ENCODE measurements around the gene OR10AD1. TPM values are rescaled to one million over a fixed set of nuclear protein-coding genes. Genes with fewer than 3 reads are reported as not detected.

The OR10AD1 gene
- total RNA-seq, 1 donor from 2014 or later, result not detected

DNA sequence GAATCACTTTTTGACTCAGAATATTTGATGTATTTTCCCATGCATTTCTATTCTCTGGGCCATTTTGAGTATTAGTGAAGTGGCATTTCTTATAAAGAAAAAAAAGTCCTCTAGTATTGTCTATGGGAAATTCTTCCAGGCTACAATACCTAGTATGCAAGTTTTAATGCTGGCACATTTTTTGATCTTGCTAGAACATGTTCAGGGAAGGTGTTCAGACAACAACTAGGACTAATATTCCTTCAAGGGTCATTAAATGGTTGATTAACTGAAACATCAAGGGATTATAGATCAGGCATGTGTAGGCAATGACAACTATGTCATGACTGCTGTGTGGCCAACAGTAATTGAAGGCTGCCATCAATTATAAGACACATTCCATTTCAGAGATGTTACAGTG is 12.0 kb downstream of the OR10AD1 start:
- TF ChIP-seq, protein P1, sequence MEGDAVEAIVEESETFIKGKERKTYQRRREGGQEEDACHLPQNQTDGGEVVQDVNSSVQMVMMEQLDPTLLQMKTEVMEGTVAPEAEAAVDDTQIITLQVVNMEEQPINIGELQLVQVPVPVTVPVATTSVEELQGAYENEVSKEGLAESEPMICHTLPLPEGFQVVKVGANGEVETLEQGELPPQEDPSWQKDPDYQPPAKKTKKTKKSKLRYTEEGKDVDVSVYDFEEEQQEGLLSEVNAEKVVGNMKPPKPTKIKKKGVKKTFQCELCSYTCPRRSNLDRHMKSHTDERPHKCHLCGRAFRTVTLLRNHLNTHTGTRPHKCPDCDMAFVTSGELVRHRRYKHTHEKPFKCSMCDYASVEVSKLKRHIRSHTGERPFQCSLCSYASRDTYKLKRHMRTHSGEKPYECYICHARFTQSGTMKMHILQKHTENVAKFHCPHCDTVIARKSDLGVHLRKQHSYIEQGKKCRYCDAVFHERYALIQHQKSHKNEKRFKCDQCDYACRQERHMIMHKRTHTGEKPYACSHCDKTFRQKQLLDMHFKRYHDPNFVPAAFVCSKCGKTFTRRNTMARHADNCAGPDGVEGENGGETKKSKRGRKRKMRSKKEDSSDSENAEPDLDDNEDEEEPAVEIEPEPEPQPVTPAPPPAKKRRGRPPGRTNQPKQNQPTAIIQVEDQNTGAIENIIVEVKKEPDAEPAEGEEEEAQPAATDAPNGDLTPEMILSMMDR (IDR thresholded peaks at IDR 0.05), result no peak
- Mint-ChIP-seq H3K36me3 (ENCODE audit: unreplicated experiment) (no peaks in the 10 kb centered on the region), H3K27ac (ENCODE audit: unreplicated experiment) (no peak overlapping the region), H3K4me3 (ENCODE audit: unreplicated experiment) (no peak overlapping the region), H3K27me3 (ENCODE audit: unreplicated experiment) (peaks cover 82% of the 10 kb centered on the region), H3K9me3 (ENCODE audit: unreplicated experiment) (no peaks in the 10 kb centered on the region), H3K4me1 (ENCODE audit: unreplicated experiment) (no peaks in the 10 kb centered on the region)
- no peak for DNase-seq (ENCODE audit: extremely low spot score, unreplicated experiment)

DNA sequence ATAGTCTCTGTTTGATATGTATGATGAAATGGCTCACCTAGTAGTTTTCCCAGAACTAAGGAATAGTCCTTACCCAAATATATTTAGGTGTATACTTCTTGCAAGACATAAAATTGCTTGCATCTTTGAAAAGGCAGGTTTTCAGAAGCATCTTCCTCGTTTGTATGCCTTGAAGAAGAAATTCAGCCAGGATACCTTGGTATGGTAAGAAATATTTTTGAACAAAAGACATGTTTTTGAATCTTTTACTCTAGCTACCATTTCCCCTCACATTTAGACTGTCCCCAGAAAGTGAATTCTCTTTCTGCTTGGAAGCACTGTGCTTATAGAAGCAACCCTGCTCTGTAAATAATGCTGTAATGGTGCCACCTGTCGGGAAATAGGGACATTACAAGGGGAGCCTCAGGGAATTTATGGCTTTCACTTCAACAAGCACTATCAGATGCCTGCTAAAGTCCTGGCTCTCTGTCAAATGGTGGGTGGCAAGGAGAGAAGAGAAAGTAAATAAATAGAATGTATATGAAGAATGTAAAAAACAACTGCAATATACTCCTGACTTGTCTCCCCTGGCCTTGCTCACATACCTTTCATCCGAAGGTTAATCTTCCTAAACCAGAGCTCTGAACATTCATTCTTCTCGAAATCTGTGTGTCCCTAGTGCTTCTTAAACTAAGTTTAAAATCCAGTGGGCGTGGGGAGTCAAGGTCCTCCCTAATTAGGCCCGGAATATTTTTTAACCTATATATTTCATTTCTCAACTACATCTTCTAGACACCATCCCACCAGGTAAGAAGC is 13.6 kb downstream of the OR10AD1 start:
- H3K9me3 Mint-ChIP-seq (ENCODE audit: unreplicated experiment), result no peaks in the 10 kb centered on the region
- no peaks in the 10 kb centered on the region for H3K4me1 Mint-ChIP-seq (ENCODE audit: unreplicated experiment)
- TF ChIP-seq, protein P1 (IDR thresholded peaks at IDR 0.05), result peak; percentile 85
- no peaks in the 10 kb centered on the region for H3K36me3 Mint-ChIP-seq (ENCODE audit: unreplicated experiment)
- H3K27ac Mint-ChIP-seq (ENCODE audit: unreplicated experiment), result no peak overlapping the region
- H3K4me3 Mint-ChIP-seq (ENCODE audit: unreplicated experiment), result no peak overlapping the region
- no peak for DNase-seq (ENCODE audit: extremely low spot score, unreplicated experiment)
- H3K27me3 Mint-ChIP-seq (ENCODE audit: unreplicated experiment), result peaks cover 89% of the 10 kb centered on the region

DNA sequence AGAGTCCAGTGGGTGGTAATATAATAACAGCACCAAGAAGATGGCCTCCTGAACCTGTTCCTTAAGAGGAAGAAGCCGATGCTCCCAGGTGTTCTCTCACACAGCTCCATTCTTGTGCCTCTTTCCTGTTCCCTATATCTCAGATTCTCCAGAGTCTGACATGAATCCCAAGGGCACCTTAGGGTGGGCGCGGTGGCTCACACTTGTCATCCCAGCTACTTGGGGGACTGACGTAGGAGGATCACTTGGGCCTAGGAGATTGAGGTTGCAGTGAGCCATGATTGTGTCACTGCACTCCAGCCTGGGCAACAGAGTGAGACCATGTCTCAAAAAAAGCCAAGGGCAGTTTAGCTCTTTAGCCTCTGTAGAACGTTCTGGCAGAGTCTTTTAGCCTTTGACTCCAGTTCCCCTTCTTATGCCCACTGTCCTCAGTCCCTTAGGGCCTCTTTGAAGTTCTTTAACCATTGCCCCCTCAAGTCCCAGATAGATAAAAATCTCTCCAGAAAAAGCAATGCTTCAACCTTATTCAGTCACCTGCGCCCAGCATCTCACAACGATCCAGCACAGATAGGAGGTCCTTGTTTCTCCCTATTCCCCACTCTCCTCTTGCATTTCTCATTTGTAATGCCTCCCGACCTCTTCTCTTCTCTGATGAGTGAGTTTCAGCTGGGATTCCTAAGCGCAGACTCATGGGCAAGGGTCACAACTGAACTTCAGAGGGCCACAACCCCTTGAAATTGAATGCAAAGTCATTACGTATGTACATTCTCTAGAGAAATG is 15.0 kb downstream of the OR10AD1 start:
- DNase-seq (ENCODE audit: extremely low spot score, unreplicated experiment), result no peak

DNA sequence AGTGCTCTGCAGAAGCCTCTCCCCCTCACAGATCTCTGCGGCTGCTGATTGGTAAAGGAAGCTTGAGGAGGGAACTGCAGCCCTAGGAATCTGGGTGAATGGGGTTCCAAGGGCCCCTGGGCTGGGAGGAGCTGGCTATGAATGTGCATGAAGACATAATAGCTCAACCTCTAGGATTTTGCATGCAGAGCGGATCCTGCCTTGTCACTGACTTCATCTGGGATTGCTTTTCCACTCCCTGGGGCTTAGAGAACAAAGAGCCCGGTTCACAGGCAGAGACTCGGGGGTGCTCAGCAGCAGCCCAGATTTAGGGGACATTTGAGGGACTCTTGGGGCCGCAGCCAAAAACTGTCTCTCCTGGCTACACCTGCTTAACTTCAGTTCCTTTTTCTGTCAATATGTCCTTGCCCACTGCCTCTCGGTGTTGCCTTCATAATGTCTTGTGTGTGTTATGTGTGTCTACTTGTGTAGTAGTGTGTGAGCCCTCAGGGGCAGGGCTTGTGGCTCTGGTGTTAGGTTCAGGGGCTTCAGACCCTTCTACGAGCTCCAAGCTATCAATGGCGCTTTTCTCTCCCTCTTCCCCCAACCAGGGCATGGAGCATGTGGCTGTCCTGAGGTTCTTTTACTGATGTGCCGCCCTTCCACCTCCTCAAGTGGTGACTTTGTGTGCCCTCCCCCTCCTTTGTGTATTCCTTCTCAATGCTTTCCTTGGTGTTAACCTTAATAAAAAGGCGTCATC is 17.7 kb downstream of the OR10AD1 start:
- Mint-ChIP-seq H3K9me3 (ENCODE audit: unreplicated experiment) (no peaks in the 10 kb centered on the region), H3K4me3 (ENCODE audit: unreplicated experiment) (peak overlapping the region; percentile 44), H3K4me1 (ENCODE audit: unreplicated experiment) (peaks cover 10% of the 10 kb centered on the region), H3K27ac (ENCODE audit: unreplicated experiment) (no peak overlapping the region), H3K36me3 (ENCODE audit: unreplicated experiment) (no peaks in the 10 kb centered on the region), H3K27me3 (ENCODE audit: unreplicated experiment) (peaks cover 79% of the 10 kb centered on the region)
- no peak for DNase-seq (ENCODE audit: extremely low spot score, unreplicated experiment)
- TF ChIP-seq, protein P1 (IDR thresholded peaks at IDR 0.05), result no peak

More for the DNA sequence above, 15.0 kb downstream of the OR10AD1 start:
- peaks cover 80% of the 10 kb centered on the region for H3K27me3 Mint-ChIP-seq (ENCODE audit: unreplicated experiment)
- peaks cover 3% of the 10 kb centered on the region for H3K4me1 Mint-ChIP-seq (ENCODE audit: unreplicated experiment)
- H3K4me3 Mint-ChIP-seq (ENCODE audit: unreplicated experiment), result no peak overlapping the region
- H3K9me3 Mint-ChIP-seq (ENCODE audit: unreplicated experiment), result no peaks in the 10 kb centered on the region
- TF ChIP-seq, protein P1 (IDR thresholded peaks at IDR 0.05), result no peak
- H3K27ac Mint-ChIP-seq (ENCODE audit: unreplicated experiment), result no peak overlapping the region
- H3K36me3 Mint-ChIP-seq (ENCODE audit: unreplicated experiment), result no peaks in the 10 kb centered on the region

All from osteocyte (in vitro differentiated cells).